ENCODE measurements around the gene PPIE.

- TF ChIP-seq POLR2A (IDR thresholded peaks at IDR 0.05) (no peak), CTCF (IDR thresholded peaks at IDR 0.05) (no peak), POLR2AphosphoS5 (IDR thresholded peaks at IDR 0.05) (no peak)
Observed at GRCh38 chr1:39776886-39777285, 38.2 kb downstream of the PPIE start.

Measured in prostate gland (tissue), 2 donors.